K562 (cell line): ENCODE measurements around the gene BRICD5.

Experiments
- ATF2 ChIP-seq: sonication (generic); formaldehyde crosslinking; IDR thresholded peaks from 2 replicates; pipeline ENCODE4 v1.8.1; 2022; ENCODE audit warnings: missing genetic modification reagents
- CTCF ChIP-seq, 3 experiments: IDR thresholded peaks in 2 of 3; conservative IDR thresholded peaks in 1 of 3; 2 replicates each; pipeline ENCODE4 v1.5.1; 2011 to 2012; ENCODE audit warnings: low read length in 3 of 3, mild to moderate bottlenecking in 3 of 3, control low read depth in 2 of 3, improper control_type of control experiment in 1 of 3, inconsistent platforms in 1 of 3, low read depth in 1 of 3, mixed read lengths in 1 of 3, moderate library complexity in 1 of 3; ENCODE audit not compliant: insufficient read depth in 2 of 3
- EWSR1 ChIP-seq: fragments of 450-650 bp; IDR thresholded peaks from 2 replicates; pipeline ENCODE4 v1.6.1; 2018; ENCODE audit warnings: borderline replicate concordance, mild to moderate bottlenecking, low read depth, moderate library complexity; ENCODE audit not compliant: partially characterized antibody
- GMEB1 ChIP-seq: fragments of 250-450 bp; sonication (Bioruptor Pico); IDR thresholded peaks from 2 replicates; pipeline ENCODE4 v1.4.0; 2020; ENCODE audit warnings: mild to moderate bottlenecking
- HOXB6 ChIP-seq: fragments of 250-450 bp; sonication (Bioruptor Pico); IDR thresholded peaks from 2 replicates; pipeline ENCODE4 v1.5.1; 2022; ENCODE audit warnings: mild to moderate bottlenecking, borderline replicate concordance
- KLF6 ChIP-seq: fragments of 250-450 bp; sonication (Bioruptor Pico); IDR thresholded peaks from 2 replicates; pipeline ENCODE4 v1.4.0; 2020; ENCODE audit warnings: mild to moderate bottlenecking, moderate library complexity, borderline replicate concordance
- MITF ChIP-seq: IDR thresholded peaks from 2 replicates; pipeline ENCODE4 v1.6.1; 2014; ENCODE audit warnings: antibody characterized with exemption
- PHF21A ChIP-seq: fragments of 450-650 bp; IDR thresholded peaks from 2 replicates; pipeline ENCODE4 v1.6.1; 2017; ENCODE audit warnings: low read depth, borderline replicate concordance
- SMARCA5 ChIP-seq: fragments of 450-650 bp; IDR thresholded peaks from 2 replicates; pipeline ENCODE4 v1.6.1; 2016
- ZBTB7A ChIP-seq: IDR thresholded peaks from 2 replicates; pipeline ENCODE4 v1.6.1; 2011; ENCODE audit warnings: low read depth, mild to moderate bottlenecking, low read length, moderate library complexity, borderline replicate concordance; ENCODE audit not compliant: control insufficient read depth
- ZNF253 ChIP-seq: fragments of 250-450 bp; sonication (Bioruptor Pico); conservative IDR thresholded peaks from 2 replicates; pipeline ENCODE4 v1.6.1; 2021; ENCODE audit warnings: mild to moderate bottlenecking

- TF ChIP-seq ATF2 (CRISPR knock-in tag) (no peak), GMEB1 (CRISPR knock-in tag) (no peak), ZNF253 (no peak), KLF6 (CRISPR knock-in tag) (no peak), MITF (no peak), CTCF (IDR thresholded peaks at IDR 0.05 in 2 of 3, conservative IDR thresholded peaks at IDR 0.05 in 1 of 3; ENCODE audit: insufficient read depth in 2 of 3, low read depth in 1 of 3, low read length in 3 of 3) (no peak), SMARCA5 (no peak), ZBTB7A (no peak), HOXB6 (CRISPR knock-in tag) (no peak), PHF21A (no peak), EWSR1 (no peak)
Observed at GRCh38 chr16:2242598-2242997, 31.9 kb upstream of the BRICD5 start.
